NCI-H2081 treated with DMSO at 0.1 percent for 48 hours (cell line): Measurements from ENCODE around the gene CD226.
"Not testable (repeated sequence)": the region's sequence is repeated elsewhere in the genome, so short reads cannot be mapped to it uniquely, and the experiment has no call there.

Source experiments
- DNase-seq: peaks from one replicate; lab custom pipeline; 2025; lab: John Stamatoyannopoulos, UW

CD226 gene

GRCh38 chr18:69908838-69909237 lies 38.8 kb downstream of the CD226 start:
- no peak for DNase-seq

- no peak for DNase-seq
These were observed 40.9 kb downstream of the CD226 start for GRCh38 chr18:69906765-69907164.

GRCh38 chr18:69900941-69901340 lies 46.7 kb downstream of the CD226 start:
- DNase-seq: no peak

GRCh38 chr18:69899154-69899923 lies 48.3 kb downstream of the CD226 start:
- DNase-seq: not testable (repeated sequence)

GRCh38 chr18:69898241-69898861 lies 49.3 kb downstream of the CD226 start:
- no peak for DNase-seq

GRCh38 chr18:69897397-69898108 lies 50.1 kb downstream of the CD226 start:
- no peak for DNase-seq

GRCh38 chr18:69895066-69896047 lies 52.3 kb downstream of the CD226 start:
- no peak for DNase-seq

- no peak for DNase-seq
These were observed 53.2 kb downstream of the CD226 start for GRCh38 chr18:69894467-69894866.

GRCh38 chr18:69890558-69890957 lies 57.1 kb downstream of the CD226 start:
- no peak for DNase-seq

GRCh38 chr18:69889009-69889408 lies 58.7 kb downstream of the CD226 start:
- no peak for DNase-seq

- no peak for DNase-seq
These were observed 60.4 kb downstream of the CD226 start for GRCh38 chr18:69887256-69887655.

- DNase-seq: no peak
These were observed 61.7 kb downstream of the CD226 start for GRCh38 chr18:69885841-69886531.

- DNase-seq: no peak
These were observed 62.3 kb downstream of the CD226 start for GRCh38 chr18:69885355-69885754.

GRCh38 chr18:69883781-69884180 lies 63.9 kb downstream of the CD226 start:
- no peak for DNase-seq

- no peak for DNase-seq
These were observed 64.6 kb downstream of the CD226 start for GRCh38 chr18:69882965-69883668.

- no peak for DNase-seq
These were observed 67.6 kb downstream of the CD226 start for GRCh38 chr18:69880083-69880482.

- not testable (repeated sequence) for DNase-seq
These were observed 68.6 kb downstream of the CD226 start for GRCh38 chr18:69879051-69879450.

- no peak for DNase-seq
These were observed 69.3 kb downstream of the CD226 start for GRCh38 chr18:69878213-69878933.

GRCh38 chr18:69876490-69876889 lies 71.2 kb downstream of the CD226 start:
- DNase-seq: no peak

GRCh38 chr18:69874058-69874457 lies 73.6 kb downstream of the CD226 start:
- no peak for DNase-seq
